ENCODE measurements around the gene MSI2.

Gene MSI2

DNA sequence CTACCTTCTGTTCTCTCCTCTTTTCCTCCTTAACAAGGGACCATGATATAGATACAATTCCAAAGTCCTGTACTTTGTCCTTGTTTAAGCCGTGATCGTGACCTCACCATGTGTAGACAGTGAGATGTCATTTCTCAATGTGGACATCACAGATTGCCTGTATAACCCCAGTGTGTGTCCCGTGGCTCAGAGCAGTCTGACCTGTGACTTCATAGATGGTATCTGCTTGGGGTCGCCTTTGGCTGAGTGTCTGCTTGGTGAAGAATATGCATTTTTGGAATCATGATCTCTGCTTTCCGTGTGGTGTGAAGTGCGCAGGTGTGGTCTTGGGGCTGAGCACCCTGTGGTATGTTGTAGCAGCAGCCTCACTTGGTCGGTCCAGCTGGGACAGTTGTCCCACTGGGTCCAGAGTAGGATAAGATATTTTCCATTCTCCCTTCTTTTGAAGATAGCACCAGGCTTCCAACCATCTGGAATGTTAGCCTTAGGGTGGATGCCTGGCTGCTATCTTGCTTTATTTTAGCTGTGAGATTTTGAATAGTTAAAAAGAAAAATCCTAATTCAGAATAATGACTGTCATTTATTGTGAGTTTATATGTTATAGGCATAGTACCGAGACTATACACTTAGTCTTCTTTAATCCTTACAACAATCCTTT is 13.4 kb downstream of the MSI2 start:
- Histone ChIP-seq H3K4me2 (ENCODE audit: low read length) (no peak overlapping the region), H3K9me3 (ENCODE audit: control insufficient read depth, insufficient read depth, low read length) (no peaks in the 10 kb centered on the region), H3F3A (ENCODE audit: control insufficient read depth, insufficient read depth) (no peaks in the 10 kb centered on the region), H4K20me1 (ENCODE audit: control insufficient read depth, insufficient read depth, low read depth, low read length) (peaks cover 17% of the 10 kb centered on the region), H3K36me3 (ENCODE audit: control insufficient read depth, low read length) (peaks cover 93% of the 10 kb centered on the region), H3K79me2 (ENCODE audit: control insufficient read depth, low read length) (peaks cover 86% of the 10 kb centered on the region), H3K4me3 (ENCODE audit: low read length) (no peak overlapping the region), H3K4me1 (ENCODE audit: control insufficient read depth, low read length) (no peaks in the 10 kb centered on the region), H3K27me3 (ENCODE audit: control insufficient read depth, low read length) (no peaks in the 10 kb centered on the region), H3K9me2 (replicated peaks; ENCODE audit: control insufficient read depth, low read length) (no peaks in the 10 kb centered on the region), H3K27ac (ENCODE audit: low read depth, low read length) (no peak overlapping the region)
- TF ChIP-seq EZH2phosphoT487 (IDR thresholded peaks at IDR 0.05; ENCODE audit: borderline replicate concordance, low read length) = no peak
- TF ChIP-seq, protein P1, sequence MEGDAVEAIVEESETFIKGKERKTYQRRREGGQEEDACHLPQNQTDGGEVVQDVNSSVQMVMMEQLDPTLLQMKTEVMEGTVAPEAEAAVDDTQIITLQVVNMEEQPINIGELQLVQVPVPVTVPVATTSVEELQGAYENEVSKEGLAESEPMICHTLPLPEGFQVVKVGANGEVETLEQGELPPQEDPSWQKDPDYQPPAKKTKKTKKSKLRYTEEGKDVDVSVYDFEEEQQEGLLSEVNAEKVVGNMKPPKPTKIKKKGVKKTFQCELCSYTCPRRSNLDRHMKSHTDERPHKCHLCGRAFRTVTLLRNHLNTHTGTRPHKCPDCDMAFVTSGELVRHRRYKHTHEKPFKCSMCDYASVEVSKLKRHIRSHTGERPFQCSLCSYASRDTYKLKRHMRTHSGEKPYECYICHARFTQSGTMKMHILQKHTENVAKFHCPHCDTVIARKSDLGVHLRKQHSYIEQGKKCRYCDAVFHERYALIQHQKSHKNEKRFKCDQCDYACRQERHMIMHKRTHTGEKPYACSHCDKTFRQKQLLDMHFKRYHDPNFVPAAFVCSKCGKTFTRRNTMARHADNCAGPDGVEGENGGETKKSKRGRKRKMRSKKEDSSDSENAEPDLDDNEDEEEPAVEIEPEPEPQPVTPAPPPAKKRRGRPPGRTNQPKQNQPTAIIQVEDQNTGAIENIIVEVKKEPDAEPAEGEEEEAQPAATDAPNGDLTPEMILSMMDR (IDR thresholded peaks at IDR 0.05; ENCODE audit: low read depth, low read length, poor library complexity, severe bottlenecking) = no peak

DNA sequence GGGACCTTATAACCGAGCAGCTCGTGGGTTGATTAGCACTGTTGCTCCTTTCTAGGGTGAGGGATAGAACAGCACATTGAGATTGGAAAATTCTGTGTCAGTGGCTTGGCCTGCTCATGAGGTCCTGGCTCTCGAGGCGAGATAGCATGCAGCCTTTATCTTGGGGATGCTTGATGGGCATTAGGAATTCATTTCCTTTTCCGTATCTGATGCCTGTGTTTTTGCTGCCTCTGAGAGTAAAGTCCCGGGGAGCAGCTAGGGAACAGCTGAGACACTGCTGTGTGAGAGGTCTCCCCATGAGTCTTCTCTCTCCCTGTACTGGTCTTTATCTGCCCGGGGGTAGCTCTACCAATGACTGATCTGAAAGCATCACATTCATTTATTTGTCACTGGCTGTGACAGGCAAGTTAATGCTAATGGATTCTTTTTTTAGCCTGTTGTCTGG is 14.5 kb downstream of the MSI2 start:
- Histone ChIP-seq H3K9me3 (ENCODE audit: control insufficient read depth, insufficient read depth, low read length) (no peaks in the 10 kb centered on the region), H3K4me1 (ENCODE audit: control insufficient read depth, low read length) (no peaks in the 10 kb centered on the region), H3K9me2 (replicated peaks; ENCODE audit: control insufficient read depth, low read length) (no peaks in the 10 kb centered on the region), H3K4me2 (ENCODE audit: low read length) (no peak overlapping the region), H4K20me1 (ENCODE audit: control insufficient read depth, insufficient read depth, low read depth, low read length) (peaks cover 19% of the 10 kb centered on the region), H3K79me2 (ENCODE audit: control insufficient read depth, low read length) (peaks cover 86% of the 10 kb centered on the region), H3K4me3 (ENCODE audit: low read length) (no peak overlapping the region), H3K27ac (ENCODE audit: low read depth, low read length) (no peak overlapping the region), H3K36me3 (ENCODE audit: control insufficient read depth, low read length) (peaks cover 93% of the 10 kb centered on the region), H3K27me3 (ENCODE audit: control insufficient read depth, low read length) (no peaks in the 10 kb centered on the region), H3F3A (ENCODE audit: control insufficient read depth, insufficient read depth) (no peaks in the 10 kb centered on the region)
- TF ChIP-seq, protein P1 (IDR thresholded peaks at IDR 0.05; ENCODE audit: low read depth, low read length, poor library complexity, severe bottlenecking) = no peak
- no peak for TF ChIP-seq EZH2phosphoT487 (IDR thresholded peaks at IDR 0.05; ENCODE audit: borderline replicate concordance, low read length)

DNA sequence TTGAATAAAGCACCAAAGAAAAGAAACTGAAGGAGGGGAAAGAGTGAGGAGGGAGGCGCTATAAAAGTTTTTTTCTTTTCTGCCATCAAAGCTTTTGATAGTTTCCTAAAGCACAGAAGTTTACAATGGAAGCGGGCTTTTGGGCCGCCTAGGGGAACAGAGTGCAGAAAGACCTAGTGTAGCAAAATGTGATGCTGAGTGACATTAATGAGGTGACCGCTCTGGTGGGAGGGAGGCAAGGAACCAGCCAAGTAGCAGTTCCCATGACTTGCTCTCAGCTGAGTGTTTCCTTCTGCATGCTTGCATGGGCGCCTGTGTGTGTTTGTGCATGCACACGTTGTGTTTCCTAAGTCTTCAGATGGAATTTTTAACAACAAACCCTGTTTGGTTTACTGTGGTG is 15.5 kb downstream of the MSI2 start:
- H3K36me3 ChIP-seq (ENCODE audit: control insufficient read depth, low read length) = peaks cover 96% of the 10 kb centered on the region
- H4K20me1 ChIP-seq (ENCODE audit: control insufficient read depth, insufficient read depth, low read depth, low read length) = peaks cover 20% of the 10 kb centered on the region
- H3K27me3 ChIP-seq (ENCODE audit: control insufficient read depth, low read length) = no peaks in the 10 kb centered on the region
- H3K4me3 ChIP-seq (ENCODE audit: low read length) = no peak overlapping the region
- no peak overlapping the region for H3K4me2 ChIP-seq (ENCODE audit: low read length)
- no peaks in the 10 kb centered on the region for H3K9me3 ChIP-seq (ENCODE audit: control insufficient read depth, insufficient read depth, low read length)
- peaks cover 87% of the 10 kb centered on the region for H3K79me2 ChIP-seq (ENCODE audit: control insufficient read depth, low read length)
- H3K4me1 ChIP-seq (ENCODE audit: control insufficient read depth, low read length) = no peaks in the 10 kb centered on the region
- no peaks in the 10 kb centered on the region for H3F3A ChIP-seq (ENCODE audit: control insufficient read depth, insufficient read depth)
- no peak overlapping the region for H3K27ac ChIP-seq (ENCODE audit: low read depth, low read length)
- no peaks in the 10 kb centered on the region for H3K9me2 ChIP-seq (replicated peaks; ENCODE audit: control insufficient read depth, low read length)
- TF ChIP-seq EZH2phosphoT487 (IDR thresholded peaks at IDR 0.05; ENCODE audit: borderline replicate concordance, low read length) = no peak
- TF ChIP-seq, protein P1 (IDR thresholded peaks at IDR 0.05; ENCODE audit: low read depth, low read length, poor library complexity, severe bottlenecking) = no peak

All from DOHH2 (cell line).